Choroid plexus epithelial cell (primary cell): ENCODE data around the gene RNASE4.

Source experiments
- DNase-seq: peaks from one replicate; pipeline ENCODE4 v3.0.0-alpha.2; 2010; ENCODE audit warnings: low read depth
- H3K4me3 ChIP-seq: 2 replicates; pipeline ENCODE4 v1.5.1; 2011; ENCODE audit warnings: low read depth, mild to moderate bottlenecking, control low read depth, low read length, moderate library complexity
- TF ChIP-seq, protein P1 (sequence below): conservative IDR thresholded peaks from 2 replicates; pipeline ENCODE4 v1.5.1; 2011; ENCODE audit warnings: low read depth, mild to moderate bottlenecking, control low read depth, inconsistent platforms, low read length, moderate library complexity

RNASE4 gene

DNA sequence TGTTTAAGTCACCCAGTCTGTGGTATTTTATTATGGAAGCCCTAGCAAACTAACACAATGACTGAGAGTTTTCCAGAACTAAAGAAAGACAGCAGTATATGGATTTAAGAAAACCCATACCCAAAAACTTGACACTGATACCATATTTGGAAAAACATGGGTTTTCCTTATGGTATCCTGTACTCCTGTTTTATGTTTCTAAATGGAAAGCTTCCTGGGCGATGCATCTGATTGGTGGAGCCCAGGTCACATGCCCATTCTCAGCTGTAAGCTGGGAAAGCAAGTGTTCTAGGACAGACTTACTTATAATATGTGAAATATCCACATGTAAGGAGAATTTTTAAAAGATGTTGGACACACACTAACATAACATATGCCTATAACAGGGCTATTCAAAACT is 4.5 kb upstream of the RNASE4 start:
- TF ChIP-seq, protein P1, sequence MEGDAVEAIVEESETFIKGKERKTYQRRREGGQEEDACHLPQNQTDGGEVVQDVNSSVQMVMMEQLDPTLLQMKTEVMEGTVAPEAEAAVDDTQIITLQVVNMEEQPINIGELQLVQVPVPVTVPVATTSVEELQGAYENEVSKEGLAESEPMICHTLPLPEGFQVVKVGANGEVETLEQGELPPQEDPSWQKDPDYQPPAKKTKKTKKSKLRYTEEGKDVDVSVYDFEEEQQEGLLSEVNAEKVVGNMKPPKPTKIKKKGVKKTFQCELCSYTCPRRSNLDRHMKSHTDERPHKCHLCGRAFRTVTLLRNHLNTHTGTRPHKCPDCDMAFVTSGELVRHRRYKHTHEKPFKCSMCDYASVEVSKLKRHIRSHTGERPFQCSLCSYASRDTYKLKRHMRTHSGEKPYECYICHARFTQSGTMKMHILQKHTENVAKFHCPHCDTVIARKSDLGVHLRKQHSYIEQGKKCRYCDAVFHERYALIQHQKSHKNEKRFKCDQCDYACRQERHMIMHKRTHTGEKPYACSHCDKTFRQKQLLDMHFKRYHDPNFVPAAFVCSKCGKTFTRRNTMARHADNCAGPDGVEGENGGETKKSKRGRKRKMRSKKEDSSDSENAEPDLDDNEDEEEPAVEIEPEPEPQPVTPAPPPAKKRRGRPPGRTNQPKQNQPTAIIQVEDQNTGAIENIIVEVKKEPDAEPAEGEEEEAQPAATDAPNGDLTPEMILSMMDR, result no peak
- H3K4me3 ChIP-seq, result no peak overlapping the region
- DNase-seq, result peak; percentile 36

- no peak for DNase-seq
- TF ChIP-seq, protein P1, result no peak
- no peak overlapping the region for H3K4me3 ChIP-seq
Observed at GRCh38 chr14:20680363-20680762, 4.0 kb upstream of the RNASE4 start.

GRCh38 chr14:20680843-20681347 is 3.5 kb upstream of the RNASE4 start:
- DNase-seq, result peak; percentile 91
- TF ChIP-seq, protein P1, result no peak

GRCh38 chr14:20681348-20682126 is 2.8 kb upstream of the RNASE4 start:
- peak overlapping the region; percentile 88 for H3K4me3 ChIP-seq
- DNase-seq, result peak; percentile 92
- TF ChIP-seq, protein P1, result no peak

More at GRCh38 chr14:20680843-20681347, 3.5 kb upstream of the RNASE4 start:
- peak overlapping the region; percentile 88 for H3K4me3 ChIP-seq

GRCh38 chr14:20682127-20682434 is 2.3 kb upstream of the RNASE4 start:
- TF ChIP-seq, protein P1, result no peak
- no peak for DNase-seq

GRCh38 chr14:20682435-20683124 is 1.8 kb upstream of the RNASE4 start:
- TF ChIP-seq, protein P1, result no peak
- DNase-seq, result peak; percentile 96
- peak overlapping the region; percentile 88 for H3K4me3 ChIP-seq

More at GRCh38 chr14:20682127-20682434, 2.3 kb upstream of the RNASE4 start:
- peak overlapping the region; percentile 88 for H3K4me3 ChIP-seq
